Kidney epithelial cell (primary cell): Measurements from ENCODE around the gene ZNF594. TPM values are rescaled to one million over a fixed set of nuclear protein-coding genes. Genes with fewer than 3 reads are reported as not detected.
"Not testable (repeated sequence)": the region's sequence is repeated elsewhere in the genome, so short reads cannot be mapped to it uniquely, and the experiment has no call there.

ENCODE experiments used
- DNase-seq: peaks from one replicate; pipeline ENCODE4 v3.0.0-alpha.2; 2010; ENCODE audit warnings: low read depth
- H3K27me3 ChIP-seq: 2 replicates; pipeline ENCODE4 v1.6.0; 2011; ENCODE audit warnings: low read length; ENCODE audit not compliant: control insufficient read depth, insufficient read depth
- H3K36me3 ChIP-seq: 2 replicates; pipeline ENCODE4 v1.5.1; 2011; ENCODE audit warnings: low read length; ENCODE audit not compliant: control insufficient read depth, insufficient read depth
- H3K4me3 ChIP-seq: 2 replicates; pipeline ENCODE4 v1.5.1; 2011; ENCODE audit warnings: low read depth, mild to moderate bottlenecking, control low read depth, low read length
- total RNA-seq: library from RNA; depleted of rRNA; stranded (reverse); fragments of >200 nt; gene quantifications from 2 replicates; pipeline ENCODE4 v1.2.3, GENCODE V29; 2015
- TF ChIP-seq, protein P1 (sequence below): IDR thresholded peaks from 2 replicates; pipeline ENCODE4 v1.5.1; 2011; ENCODE audit warnings: mild to moderate bottlenecking, moderate library complexity, low read length, control low read depth, inconsistent platforms; ENCODE audit not compliant: insufficient read depth, poor library complexity, severe bottlenecking

Gene ZNF594
- total RNA-seq, 1 donor from 2014 or later, result 9.4 TPM

DNA sequence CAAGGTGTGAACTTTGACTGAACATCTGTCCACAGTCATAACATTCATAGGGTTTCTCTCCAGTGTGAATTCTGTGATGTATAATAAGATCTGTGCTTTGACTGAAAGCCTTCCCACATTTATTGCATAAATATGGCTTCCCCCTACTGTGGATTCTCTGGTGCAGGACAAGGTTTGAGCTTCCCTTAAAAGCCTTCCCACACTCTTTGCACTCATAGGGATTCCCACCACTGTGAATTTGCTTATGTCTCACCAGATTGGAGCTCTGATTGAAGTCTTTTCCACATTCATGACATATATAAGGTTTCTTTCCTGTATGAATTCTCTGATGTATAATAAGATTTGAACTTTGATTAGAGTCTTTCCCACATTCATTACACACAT, 8.3 kb downstream of the ZNF594 start:
- TF ChIP-seq, protein P1, sequence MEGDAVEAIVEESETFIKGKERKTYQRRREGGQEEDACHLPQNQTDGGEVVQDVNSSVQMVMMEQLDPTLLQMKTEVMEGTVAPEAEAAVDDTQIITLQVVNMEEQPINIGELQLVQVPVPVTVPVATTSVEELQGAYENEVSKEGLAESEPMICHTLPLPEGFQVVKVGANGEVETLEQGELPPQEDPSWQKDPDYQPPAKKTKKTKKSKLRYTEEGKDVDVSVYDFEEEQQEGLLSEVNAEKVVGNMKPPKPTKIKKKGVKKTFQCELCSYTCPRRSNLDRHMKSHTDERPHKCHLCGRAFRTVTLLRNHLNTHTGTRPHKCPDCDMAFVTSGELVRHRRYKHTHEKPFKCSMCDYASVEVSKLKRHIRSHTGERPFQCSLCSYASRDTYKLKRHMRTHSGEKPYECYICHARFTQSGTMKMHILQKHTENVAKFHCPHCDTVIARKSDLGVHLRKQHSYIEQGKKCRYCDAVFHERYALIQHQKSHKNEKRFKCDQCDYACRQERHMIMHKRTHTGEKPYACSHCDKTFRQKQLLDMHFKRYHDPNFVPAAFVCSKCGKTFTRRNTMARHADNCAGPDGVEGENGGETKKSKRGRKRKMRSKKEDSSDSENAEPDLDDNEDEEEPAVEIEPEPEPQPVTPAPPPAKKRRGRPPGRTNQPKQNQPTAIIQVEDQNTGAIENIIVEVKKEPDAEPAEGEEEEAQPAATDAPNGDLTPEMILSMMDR, result no peak
- no peak overlapping the region for H3K4me3 ChIP-seq
- H3K36me3 ChIP-seq, result no peaks in the 10 kb centered on the region
- H3K27me3 ChIP-seq, result no peaks in the 10 kb centered on the region
- DNase-seq, result no peak

DNA sequence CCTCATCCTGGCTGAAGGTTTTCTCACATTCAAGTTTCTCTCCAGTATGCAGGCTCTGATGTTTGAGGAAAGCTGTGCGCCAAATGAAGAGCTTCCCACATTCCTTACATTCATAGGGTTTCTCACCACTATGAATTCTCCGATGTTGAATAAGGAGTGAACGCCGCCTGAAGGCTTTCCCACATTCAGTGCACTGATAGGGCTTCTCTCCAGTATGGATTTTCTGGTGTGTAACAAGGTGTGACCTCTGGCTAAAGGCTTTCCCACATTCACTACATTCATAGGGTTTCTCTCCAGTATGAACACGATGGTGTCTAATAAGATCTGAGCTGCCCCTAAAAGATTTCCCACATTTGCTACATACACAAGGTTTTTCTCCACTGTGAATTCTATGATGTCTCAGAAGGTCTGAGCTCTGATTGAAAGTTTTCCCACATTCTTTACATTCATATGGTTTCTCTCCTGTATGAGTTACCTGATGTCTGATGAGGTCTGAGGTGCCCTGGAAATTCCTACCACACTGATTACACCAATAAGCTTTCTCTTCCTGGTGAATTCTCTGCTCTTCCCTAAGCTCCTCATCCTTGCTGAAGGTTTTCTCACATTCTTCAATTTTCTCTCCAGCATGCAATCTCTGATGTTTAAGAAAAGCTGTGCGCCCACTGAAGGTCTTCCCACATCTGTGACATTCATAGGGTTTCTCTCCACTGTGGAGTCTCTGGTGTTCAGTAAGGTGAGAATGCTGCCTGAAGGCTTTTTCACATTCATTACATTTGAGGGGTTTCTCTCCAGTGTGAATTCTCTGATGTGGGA, 8.9 kb downstream of the ZNF594 start:
- TF ChIP-seq, protein P1, result no peak
- DNase-seq, result no peak

DNA sequence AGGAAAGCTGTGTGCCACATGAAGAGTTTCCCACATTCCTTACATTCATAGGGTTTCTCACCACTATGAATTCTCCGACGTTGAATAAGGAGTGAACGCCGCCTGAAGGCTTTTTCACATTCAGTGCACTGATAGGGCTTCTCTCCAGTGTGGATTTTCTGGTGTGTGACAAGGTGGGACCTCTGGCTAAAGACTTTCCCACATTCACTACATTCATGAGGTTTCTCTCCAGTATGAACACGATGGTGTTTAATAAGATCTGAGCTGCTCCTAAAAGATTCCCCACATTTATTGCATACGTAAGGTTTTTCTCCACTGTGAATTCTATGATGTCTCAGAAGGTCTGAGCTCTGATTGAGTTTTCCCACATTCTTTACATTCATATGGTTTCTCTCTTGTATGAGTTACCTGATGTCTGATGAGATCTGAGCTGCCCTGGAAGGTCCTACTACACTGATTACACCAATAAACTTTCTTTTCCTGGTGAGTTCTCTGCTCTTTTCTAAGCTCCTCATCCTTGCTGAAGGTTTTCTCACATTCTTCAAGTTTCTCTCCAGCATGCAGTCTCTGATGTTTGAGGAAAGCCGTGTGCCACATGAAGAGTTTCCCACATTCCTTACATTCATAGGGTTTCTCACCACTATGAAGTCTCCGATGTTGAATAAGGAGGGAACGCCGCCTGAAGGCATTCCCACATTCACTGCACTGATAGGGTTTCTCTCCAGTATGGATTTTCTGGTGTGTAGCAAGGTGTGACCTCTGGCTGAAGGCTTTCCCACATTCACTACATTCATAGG, 10.0 kb downstream of the ZNF594 start:
- Histone ChIP-seq H3K36me3 (no peaks in the 10 kb centered on the region), H3K4me3 (no peak overlapping the region), H3K27me3 (no peaks in the 10 kb centered on the region)
- DNase-seq, result no peak
- TF ChIP-seq, protein P1, result no peak

More for the DNA sequence above, 8.9 kb downstream of the ZNF594 start:
- Histone ChIP-seq H3K27me3 (no peaks in the 10 kb centered on the region), H3K36me3 (no peaks in the 10 kb centered on the region), H3K4me3 (no peak overlapping the region)

DNA sequence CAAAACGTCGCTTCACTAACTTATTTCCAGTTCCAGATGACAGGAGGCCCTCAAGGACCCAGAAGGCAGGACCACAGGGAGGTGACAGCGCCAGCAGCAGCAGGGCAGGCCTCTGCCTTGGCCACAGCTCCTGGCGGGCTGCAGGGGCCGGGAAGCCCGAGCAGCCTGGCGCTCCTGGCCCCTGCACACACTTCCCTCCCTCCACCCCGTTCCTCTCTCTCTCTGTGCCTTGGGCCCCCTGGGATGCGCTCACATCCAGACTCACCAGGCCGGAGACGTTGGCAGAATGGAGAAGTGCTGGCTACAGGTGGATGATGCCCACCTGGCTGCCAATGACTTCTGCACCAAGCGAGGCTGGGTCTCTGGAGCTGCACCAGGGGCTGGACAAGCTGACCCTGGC, 12.7 kb downstream of the ZNF594 start:
- Histone ChIP-seq H3K27me3 (no peaks in the 10 kb centered on the region), H3K4me3 (no peak overlapping the region), H3K36me3 (no peaks in the 10 kb centered on the region)
- DNase-seq, result no peak
- TF ChIP-seq, protein P1, result no peak

DNA sequence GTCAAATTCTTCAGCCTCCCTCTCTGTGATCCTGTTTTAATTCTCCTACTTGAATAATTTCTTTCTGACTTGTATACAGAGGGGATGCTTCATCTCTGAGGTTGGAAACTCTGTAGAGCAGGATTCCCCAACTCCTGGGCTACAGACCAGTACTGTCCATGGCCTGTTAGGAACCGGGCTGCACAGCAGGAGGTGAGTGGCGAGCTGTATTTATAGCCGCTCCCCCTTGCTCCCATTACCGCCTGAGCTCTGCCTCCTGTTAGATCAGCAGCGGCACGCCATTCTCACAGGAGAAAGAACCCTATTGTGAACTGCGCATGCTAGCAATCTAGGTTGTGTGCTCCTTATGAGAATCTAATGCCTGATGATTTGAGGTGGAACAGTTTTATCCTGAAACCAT, 16.6 kb downstream of the ZNF594 start:
- DNase-seq, H3K27me3 ChIP-seq, H3K36me3 ChIP-seq, H3K4me3 ChIP-seq: not testable (repeated sequence)

DNA sequence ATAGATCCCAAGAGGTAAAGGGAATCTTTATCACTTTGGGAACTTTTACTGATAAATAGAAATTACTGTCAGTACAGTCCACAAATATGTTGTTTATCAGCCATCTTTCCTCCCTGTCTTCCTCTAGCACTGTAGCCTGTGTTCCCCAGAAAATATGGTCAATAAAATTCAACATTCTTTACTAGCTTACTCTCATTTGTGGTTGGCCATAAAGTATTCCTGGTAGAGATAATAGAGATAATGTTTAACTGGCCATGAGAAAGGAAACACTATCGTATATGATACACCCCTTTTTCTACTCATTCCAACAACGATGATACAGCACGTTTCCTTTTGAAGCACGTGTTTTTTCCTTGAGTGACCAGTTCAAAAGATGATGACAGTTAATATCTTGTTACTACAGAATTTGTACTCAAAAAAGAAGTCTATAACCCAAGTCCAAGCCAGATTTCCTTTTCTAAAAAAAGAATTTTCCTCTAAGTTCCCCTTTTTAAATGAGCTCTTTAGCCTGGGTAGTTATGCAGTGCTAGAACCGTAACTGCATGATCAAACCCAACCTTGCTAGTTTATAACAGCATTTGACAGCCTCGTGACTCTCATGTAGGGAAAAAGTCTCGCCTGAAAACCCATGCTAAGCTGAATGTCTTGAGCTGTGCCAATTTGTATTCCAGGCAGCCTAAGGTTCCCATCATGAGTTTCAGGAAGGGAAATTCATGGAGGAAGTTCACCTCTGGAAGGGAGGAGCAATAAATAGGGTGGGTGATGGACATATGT, 25.7 kb downstream of the ZNF594 start:
- H3K27me3 ChIP-seq, H3K4me3 ChIP-seq, DNase-seq, H3K36me3 ChIP-seq: not testable (repeated sequence)
